GM18519 (cell line): ENCODE measurements around the gene ZDHHC13.

ENCODE experiments used
- ATAC-seq: cut with Tn5 transposase; IDR thresholded peaks from one replicate; pipeline ENCODE4 v1.9.1; 2021; ENCODE audit warnings: mild to moderate bottlenecking, moderate library complexity; ENCODE audit not compliant: unreplicated experiment, low FRiP score

ZDHHC13 gene

GRCh38 chr11:19163617-19164016, 46.6 kb downstream of the ZDHHC13 start:
- no peak for ATAC-seq

DNA sequence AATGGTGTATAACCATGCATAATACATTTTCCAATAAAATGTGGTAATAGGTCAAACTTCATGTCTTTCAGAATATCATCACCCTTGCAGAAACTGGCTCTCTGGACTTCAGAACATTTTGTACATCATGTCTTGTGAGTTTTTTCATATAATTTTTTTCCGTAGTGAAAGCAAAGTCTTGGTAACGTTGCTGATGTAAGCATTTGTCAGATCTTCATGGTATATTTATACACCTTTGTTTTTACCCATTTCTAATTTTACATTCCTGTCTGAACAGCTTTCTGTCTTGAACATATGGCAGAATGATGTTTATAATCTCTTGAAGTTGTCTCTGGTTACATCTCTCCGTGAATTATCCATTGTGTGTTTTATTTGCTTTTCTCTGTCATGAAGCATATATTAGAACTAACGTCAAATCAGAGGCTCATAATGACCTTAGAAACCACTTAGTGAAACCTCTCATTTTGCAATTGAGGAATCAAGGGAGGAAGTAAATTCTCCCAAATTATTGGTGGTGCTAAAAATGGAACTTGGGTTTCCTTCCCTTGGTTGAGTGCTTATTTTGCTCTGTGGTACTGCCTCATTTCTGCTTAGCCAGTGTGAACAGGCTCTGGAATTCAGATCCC, 47.4 kb downstream of the ZDHHC13 start:
- no peak for ATAC-seq

DNA sequence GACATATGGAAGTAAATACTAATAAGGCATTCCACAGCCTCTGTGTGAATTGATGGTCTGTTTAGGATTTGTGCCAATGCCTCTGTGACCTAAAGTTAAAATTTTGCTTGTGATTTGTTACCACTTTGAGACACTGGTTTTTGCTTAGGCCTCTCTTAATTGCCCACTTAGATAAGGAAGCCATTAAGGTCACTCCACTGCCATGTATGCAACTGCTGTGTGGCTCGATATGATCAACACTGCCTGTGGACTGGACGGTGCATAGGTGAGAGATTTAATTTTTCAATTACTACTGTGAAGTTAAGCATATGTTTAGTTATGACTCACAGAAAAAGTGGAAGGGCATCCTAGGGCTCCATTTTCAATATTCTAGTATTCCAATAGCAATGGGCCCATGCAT, 47.9 kb downstream of the ZDHHC13 start:
- no peak for ATAC-seq

DNA sequence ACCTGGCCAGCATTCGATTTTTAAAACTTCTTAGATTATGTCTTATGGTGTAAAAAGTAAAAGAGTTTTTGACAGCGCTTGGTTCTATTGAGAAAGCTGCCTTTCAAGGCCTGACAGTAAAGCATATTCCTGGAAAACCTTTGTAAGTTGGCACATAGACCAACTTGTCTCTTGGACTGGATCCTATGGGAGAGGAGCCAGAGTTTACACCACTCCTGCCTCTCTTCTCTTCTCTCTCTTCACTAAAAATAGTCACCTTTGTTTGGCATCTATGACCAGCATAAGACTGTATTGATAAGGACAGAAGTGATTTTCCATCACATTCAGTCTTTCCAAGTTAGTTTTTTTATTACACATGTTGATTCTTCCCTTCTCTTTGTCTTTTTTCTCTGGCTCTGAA, 51.1 kb downstream of the ZDHHC13 start:
- ATAC-seq, result no peak

DNA sequence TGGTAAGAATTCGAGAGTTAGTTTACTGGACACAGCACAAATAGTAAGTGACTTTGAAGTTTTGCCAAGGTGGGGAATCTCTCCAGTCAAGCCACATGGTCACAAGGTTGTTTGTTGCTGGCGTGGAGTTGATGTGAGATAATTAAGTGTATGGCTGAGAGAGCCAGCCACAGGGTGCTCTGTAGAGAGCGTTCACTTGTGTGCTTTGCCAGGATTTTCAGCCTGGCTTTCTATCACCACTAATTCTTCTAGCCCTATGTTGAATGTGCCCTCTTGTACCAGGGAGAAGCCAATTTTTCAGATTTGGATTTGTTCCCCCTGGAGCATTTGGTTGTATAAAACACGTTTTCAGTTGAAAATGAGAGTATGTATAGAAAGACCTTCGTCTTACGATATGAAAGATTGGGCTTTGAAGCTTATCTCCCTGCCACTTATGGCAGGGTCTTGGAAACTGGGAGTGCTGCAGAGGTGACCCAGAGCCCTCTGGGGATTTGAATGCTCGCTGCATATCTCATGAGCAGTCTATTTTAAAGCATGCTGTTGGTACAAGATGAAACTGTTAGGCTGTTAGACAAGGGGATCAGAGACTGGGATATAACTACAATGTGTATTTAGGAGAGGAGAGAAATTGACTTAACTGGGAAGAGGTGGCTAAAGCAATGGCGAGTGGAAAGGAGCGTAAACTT, 56.2 kb downstream of the ZDHHC13 start:
- ATAC-seq, result no peak

DNA sequence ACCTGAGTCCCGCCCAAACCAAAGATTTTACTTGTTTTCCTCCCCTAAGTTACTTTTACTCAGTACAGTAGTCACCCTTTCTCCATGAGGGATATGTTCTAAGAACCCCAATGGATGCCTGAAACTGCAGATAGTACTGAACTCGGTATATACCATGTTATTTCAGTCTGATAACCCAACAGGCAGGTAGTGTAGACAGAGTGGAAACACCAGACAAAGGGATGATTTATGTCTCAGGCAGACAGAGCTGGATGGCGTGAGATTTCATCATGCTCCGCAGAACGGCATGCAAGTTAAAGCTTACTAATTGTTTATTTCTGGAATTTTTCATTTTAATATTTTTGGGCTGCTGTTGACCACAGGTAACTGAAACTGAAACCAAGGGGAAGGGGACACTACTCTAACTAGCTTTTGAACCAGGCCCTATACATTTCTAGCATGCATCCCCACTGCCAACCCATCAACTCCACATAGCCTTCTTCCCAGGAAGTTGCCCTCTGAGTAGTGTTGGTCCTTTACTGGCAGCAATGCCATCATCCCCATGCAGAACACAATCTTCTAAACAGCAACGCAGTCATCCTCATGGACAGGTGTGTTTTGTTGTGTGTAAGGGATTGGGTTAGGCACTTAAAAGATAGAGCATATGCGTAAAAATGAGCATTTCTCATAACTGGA, 57.1 kb downstream of the ZDHHC13 start:
- no peak for ATAC-seq

DNA sequence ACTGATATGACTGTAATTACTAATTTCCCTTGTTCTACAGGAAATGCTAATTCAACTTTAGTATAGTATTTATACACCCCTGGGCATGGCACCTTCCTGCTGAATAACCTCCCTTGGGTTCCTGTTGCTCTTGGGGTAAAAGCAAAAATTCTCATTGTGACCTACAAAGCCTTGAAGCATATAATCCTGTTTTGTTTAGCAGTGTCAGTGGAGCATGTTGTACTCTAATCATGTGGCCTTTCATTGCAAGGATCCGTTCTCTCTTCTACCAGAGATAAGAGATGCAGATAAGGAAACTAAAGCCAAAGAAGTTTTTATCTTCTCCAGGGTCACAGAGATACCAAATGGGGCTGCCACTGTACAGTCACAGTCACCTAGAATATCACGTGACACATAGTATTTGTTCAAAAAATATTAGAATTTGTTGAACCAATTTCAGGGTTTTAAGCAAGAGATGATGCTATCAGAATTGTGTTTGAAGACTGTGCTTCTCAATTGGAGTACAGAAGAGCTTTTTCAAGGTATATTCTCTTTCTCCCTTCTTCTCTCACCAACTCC, 59.7 kb downstream of the ZDHHC13 start:
- no peak for ATAC-seq

DNA sequence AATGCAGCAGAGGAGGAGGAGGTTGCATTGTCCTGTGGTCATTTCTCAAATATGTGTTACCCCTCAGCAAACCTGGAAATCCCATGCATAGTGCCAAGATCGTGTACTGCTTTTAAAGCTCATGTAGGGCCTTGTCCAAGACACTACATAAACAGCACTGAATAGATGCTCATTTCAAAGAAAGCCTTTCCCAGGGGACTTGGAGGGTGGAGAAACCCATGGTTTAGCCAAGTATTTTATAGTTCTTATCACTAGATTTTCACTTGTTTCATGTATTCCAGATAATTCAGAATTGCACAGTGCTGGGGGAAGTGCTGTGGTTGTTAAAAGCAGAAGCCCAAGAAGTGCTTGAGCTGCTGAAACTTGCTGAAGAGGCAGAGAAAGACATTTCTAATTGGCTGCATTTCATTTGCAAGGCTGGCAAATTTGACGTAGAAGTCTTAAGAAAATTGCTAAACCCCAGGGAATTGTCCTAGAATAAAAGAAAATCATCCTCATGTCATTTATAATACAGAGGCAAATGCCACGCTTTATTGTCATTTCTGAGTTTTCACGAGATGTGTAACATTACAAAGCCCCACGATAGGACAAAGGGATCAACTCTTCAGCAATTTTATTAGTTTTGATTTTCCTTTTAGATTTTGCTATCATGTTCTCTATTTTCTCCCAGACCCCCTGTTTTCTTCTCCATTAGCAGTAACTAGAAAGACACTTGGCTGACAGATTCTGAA, 64.7 kb downstream of the ZDHHC13 start:
- no peak for ATAC-seq

GRCh38 chr11:19183646-19184045, 66.7 kb downstream of the ZDHHC13 start:
- ATAC-seq, result no peak

- ATAC-seq, result no peak
Observed at GRCh38 chr11:19185036-19185435, 68.1 kb downstream of the ZDHHC13 start.

DNA sequence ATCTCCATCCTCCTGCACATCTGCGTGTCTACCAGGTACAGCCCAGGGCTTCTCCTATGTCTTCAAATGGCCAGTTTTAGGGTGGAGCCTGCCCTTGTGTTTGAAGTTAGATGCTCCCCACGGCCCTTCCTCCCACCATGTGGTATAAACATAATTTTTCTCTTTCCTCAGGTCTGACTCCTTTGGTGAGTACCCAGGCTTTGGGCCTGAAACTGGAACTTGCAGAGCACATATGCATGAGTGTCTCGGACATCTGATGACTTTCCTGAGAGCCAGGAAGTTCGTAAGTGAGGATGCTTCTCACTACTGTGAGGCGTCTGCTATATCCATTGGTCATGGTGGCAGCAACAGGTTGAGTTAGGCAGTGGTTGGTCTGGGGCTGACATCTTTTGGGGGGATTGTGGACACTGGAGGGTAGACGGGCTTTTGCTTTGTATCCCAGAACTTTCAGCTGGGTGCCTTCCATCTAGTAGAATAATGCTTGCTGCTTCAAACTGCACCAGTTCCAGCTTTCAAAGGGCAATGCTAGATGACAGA, 68.6 kb downstream of the ZDHHC13 start:
- ATAC-seq, result no peak

DNA sequence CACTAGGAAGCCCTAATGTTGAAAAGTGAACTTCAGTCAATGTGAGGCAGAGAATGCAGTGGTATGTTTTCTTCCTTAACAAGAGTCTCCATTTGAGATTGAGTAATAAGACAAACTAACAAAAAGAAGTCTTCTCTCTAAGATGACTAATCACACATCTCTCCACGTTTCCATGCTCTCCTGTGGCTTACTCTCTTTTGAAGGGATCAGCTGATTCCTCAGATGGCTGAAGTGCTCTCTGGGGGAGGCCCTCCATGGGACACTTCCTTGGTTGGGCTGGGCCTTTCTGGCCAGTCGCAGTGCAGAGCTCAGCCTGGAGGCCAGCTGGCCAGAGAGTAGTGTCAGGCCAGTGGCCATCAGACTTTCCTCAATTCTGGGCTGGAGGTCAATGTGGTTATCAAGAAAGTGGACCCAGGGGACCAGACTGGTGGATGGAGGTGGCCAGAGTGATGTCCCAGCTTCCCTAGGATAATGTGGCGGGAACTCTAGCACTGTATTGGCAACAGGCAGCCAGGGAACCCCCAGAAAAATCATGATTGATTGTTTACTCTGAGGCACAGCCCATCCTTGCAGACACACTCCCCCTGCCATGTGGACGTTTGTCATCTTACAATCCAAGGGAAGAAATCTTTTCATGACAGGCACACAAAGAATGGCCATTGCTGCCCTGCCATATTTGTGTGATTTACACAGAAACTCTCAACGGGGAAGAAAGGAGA, 70.3 kb downstream of the ZDHHC13 start:
- ATAC-seq, result no peak

DNA sequence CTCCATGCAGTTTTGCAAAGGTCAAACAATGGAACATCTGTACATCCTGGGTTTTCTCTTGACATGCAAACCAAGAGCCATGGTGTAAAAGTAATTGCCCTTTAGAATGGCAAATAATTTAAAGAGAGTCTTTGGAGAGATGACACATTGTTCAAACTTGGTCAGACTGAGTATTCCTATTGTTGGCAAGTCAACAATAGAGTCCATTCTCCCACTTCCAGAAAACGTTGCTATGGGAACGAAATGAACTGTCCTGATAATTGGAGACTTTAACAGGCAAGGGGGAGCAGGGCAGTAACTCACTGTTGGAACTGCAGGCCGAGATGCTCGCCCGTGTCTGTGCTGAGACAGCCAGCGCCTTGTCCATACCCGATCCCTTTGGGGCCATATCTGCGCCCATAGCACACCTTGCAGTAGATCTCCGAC, 70.9 kb downstream of the ZDHHC13 start:
- ATAC-seq, result no peak

DNA sequence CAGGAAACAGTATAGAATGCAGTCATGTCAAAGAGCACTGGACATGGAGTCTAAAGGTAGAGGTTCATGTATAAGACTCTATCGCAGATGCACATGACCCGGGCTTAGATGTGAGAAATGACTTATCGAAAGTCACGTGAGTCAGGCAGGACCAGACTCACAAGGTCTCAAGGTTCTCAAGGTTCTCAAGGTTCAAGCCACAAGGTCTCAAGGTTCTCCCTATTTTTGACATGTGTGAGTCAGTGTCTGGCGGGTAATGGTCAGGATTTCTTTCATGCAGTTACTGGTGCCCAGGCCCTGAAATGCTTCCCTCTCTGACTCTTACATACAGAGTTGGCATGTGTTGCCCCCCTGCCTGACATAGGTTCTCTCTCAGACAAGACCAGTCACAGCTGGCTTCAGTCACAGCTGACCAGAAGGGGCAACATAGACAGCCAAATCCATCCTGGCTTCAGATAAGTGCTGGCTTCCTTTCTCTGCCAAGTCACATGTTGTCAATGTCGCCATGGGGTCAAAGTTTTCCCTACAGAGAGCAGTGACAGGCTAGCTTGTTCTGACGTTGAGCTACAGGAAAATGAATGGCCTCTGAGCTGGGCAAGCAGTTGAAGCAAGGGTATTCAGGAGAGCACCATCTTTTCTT, 74.7 kb downstream of the ZDHHC13 start:
- ATAC-seq, result no peak

DNA sequence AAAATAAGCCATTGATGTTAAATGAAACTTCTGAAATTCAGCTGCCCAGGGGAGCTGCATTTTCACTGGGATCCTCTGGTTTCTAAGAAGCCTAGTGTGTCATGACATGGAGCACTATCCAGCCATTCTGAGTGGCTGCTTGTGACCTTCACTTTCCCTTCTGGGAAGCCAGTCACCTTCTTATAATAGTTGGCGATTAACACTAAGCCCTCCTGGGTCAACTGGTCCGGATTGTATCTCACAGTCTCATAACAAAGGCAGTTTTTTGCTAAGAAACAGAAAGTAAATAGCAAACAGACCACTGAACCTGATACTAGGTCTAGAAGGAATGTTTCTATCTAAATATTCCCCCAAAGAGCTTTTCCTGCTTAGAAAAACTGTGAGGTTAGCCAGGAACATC, 76.9 kb downstream of the ZDHHC13 start:
- ATAC-seq, result no peak

DNA sequence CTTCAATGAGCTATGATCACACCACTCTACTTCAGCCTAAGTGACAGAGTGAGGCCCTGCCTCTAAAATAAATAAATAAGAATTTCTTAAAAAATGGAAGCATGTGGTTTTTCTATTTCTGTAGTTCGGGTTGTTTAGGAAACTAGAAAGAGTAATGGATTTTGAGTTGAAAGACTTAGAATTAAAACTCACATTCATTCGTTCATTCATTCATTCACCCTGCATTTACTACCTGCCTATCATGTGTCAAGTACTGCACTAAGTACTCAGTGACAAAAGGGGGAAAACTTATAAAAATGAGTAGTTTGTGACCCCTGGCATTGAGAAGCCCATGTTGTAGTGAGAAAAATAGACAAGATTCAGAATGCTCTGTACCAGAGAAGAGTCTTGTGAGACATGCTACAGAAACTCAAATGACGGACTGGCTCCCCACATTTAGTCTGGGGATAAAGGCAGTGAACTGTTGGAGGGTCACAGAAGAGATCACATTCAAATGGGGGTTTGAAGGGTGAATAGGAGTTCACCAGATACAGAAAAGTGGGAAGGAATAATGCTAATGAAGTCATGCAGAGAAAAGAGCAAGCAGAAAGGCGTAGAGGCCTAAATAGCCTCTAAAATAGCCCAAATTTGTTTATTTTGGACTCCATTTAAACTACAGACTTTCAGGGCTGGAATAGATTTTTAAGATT, 77.8 kb downstream of the ZDHHC13 start:
- ATAC-seq, result no peak

GRCh38 chr11:19196432-19196831, 79.5 kb downstream of the ZDHHC13 start:
- no peak for ATAC-seq

GRCh38 chr11:19199048-19199447, 82.1 kb downstream of the ZDHHC13 start:
- ATAC-seq, result no peak

DNA sequence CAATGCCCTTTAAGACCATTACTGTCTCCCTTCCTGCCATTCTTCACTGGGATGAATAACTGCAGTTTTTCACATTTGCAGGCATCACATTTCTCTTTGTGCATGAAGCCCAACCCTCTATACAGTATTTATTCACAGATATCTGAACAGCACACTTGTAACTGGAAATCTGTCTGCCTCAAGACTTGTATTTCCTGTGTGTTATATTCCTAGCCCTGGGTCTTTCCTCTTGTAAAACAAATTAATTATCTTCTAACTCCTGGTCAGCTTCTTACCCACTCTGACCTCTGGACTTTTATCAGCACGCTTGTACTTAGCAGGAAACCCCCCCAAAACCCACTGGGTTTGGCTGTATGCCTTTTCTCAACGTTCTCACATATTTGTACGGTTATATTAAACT, 82.8 kb downstream of the ZDHHC13 start:
- no peak for ATAC-seq
